GM18907 (cell line): ENCODE data around the gene KIAA1614.

ENCODE experiments used
- ATAC-seq: cut with Tn5 transposase; IDR thresholded peaks from one replicate; pipeline ENCODE4 v1.9.1; 2021; ENCODE audit warnings: mild to moderate bottlenecking, moderate library complexity; ENCODE audit not compliant: unreplicated experiment

Gene KIAA1614

GRCh38 chr1:180981596-180982387 is 69.1 kb downstream of the KIAA1614 start:
- peak; percentile 94 for ATAC-seq

- no peak for ATAC-seq
Measured at GRCh38 chr1:180982422-180982821, 69.7 kb downstream of the KIAA1614 start.

GRCh38 chr1:180988253-180988752 is 75.6 kb downstream of the KIAA1614 start:
- ATAC-seq: no peak

- ATAC-seq: no peak
Measured at GRCh38 chr1:180994262-180994661, 81.6 kb downstream of the KIAA1614 start.

GRCh38 chr1:180997843-180998504 is 85.3 kb downstream of the KIAA1614 start:
- ATAC-seq: no peak
